HG03108 (cell line): ENCODE results near the gene RNH1.
A peak's percentile ranks its signal among the peaks of the same experiment; 100 is the strongest.

Experiments
- ATAC-seq: cut with Tn5 transposase; IDR thresholded peaks from one replicate; pipeline ENCODE4 v1.9.1; 2021; ENCODE audit warnings: moderate library complexity; ENCODE audit not compliant: unreplicated experiment

Gene RNH1

DNA sequence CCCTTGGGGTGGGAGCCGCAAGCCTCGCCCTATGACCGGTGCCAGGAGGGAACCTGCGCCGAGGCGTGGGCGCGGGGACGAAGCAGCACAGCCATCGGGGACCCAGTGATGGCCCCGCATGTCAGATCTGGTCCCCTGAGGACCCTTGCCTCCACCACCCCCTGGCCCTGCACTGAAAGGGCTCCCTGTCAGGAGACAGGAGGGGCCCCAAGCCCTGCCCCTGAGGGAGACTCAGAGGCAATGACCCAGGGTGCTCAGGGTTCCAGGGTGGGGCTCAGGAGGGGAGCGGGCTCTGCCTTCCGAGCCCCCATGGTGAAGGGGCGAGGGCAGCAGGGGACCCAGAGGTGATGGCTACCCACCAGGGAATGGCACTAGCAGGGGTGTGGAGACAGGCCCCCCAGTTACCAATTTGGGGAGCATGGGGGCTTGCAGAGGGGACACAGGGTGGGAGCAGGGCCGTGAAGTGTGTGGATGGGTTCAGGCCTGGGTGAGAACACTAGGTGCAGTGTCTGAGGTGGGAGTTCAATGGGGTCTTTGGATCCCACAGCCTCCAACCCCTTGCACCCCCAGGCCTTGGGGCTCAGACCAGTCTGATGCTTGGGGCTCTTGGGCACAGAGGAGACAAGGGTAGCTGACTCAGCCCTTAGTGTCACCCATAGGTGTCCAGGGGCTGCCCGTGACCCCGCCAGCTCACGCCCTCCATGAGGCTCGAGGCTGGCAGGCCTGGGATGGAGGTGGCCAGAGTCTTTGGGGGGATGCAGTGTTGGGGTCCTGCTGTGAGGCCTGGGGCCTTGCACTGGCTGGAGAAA lies 30.8 kb upstream of the RNH1 start:
- no peak for ATAC-seq

DNA sequence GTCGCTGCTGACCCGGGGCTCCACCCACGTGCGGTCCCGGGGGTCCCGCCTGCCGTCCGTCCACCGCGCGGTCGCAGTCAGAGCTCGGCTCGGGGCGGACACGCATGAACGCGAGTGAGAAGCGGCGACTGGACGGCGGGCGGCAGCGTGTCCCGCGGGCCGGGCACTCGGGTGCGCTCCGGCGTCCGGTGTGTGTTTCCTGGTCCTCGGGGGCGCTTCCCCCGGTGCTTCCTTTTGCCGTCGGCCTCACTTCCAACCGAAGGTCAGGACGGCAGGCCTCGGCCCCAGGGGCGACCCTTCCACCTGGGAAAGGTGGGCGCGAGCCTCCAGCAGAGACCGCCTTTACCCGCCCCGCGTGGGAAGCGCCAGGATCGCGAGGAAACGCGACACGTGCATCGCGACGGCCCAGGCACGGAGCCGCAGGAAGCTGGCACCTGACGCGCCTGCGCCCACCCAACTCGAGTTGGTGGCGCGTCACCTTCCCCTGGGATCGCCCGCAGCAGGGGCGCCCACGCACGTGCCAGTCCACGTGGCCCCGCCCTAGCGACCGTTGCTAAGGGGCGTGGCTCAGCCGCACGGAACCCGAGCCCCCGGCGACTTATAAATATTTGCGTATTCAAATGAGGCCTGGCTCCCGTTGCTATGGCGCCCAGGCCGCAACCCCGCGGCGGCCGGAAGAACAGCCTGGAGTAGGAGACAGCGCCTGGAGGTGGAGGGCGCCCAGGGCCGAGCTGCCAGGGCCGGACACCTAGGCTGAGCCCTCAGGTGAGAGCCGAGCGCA lies 30.0 kb upstream of the RNH1 start, which contains the start of gene LRRC56:
LRRC56 (plus strand) TSS at position 687 of the 781 bp plus-strand sequence. CDS start 3,158 bp downstream, outside the sequence.
- ATAC-seq = peak; percentile 35

GRCh38 chr11:535519-536454 lies 28.7 kb upstream of the RNH1 start, which contains the start of gene HRAS:
TSS of gene HRAS (minus strand) at chr11:535576.
- ATAC-seq = peak; percentile 72

- no peak for ATAC-seq
Measured at GRCh38 chr11:535210-535518, 28.1 kb upstream of the RNH1 start.

- ATAC-seq = no peak
Measured at GRCh38 chr11:534396-535209, 27.6 kb upstream of the RNH1 start.

DNA sequence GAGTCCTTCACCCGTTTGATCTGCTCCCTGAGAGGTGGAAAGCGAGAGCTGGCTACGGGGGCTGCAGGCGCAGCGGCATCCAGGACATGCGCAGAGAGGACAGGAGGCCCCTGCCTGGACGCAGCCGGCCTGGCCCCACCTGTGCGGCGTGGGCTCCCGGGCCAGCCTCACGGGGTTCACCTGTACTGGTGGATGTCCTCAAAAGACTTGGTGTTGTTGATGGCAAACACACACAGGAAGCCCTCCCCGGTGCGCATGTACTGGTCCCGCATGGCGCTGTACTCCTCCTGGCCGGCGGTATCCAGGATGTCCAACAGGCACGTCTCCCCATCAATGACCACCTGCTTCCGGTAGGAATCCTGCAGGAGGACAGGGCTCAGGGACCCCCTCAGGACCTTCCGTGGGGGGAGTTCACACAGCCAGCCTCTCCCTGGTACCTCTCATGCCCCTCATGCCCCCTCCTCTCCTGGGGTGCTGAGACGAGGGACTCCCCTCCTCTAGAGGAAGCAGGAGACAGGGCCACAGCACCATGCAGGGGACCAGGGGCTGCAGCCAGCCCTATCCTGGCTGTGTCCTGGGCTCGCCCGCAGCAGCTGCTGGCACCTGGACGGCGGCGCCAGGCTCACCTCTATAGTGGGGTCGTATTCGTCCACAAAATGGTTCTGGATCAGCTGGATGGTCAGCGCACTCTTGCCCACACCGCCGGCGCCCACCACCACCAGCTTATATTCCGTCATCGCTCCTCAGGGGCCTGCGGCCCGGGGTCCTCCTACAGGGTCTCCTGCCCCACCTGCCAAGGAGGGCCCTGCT lies 26.7 kb upstream of the RNH1 start:
- no peak for ATAC-seq

GRCh38 chr11:532986-533585 lies 26.0 kb upstream of the RNH1 start:
- no peak for ATAC-seq

GRCh38 chr11:532527-532985 lies 25.5 kb upstream of the RNH1 start:
- ATAC-seq = no peak

- no peak for ATAC-seq
Measured at GRCh38 chr11:531919-532526, 25.0 kb upstream of the RNH1 start.

DNA sequence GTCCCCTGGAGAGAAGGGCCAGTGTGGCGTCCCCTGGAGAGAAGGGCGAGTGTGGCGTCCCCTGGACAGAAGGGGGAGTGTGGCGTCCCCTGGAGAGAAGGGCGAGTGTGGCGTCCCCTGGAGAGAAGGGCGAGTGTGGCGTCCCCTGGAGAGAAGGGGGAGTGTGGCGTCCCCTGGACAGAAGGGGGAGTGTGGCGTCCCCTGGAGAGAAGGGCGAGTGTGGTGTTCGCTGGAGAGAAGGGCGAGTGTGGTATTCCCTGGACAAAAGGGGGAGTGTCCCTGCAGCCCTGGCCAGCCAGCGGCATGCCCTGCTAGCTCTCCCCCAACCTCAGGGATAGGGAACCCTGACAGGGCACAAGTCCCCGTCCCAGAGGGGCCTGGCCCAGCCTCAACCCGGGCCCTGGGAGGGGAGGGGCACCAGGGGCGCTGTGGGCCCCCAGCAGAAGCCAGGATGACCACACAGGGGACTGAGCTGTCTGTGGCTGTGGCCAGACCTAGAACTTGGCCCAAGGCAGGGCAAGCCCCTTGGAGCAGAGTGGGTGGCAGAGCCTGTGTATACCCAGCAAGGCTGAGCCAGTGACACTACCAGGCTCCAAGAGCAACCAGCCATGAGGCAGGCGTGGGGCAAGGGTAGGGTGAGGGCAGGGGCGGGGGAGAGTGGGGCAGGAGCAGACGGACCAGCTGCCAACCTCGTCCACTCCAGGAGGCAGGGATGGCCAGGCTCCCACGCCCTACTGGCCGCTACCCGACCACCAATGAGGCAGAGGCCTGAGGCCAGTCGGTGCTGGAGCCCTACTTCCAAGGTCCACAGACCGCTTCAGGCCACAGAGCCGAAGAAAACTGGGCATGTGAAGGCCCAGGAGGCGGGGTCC lies 24.2 kb upstream of the RNH1 start:
- ATAC-seq = no peak

DNA sequence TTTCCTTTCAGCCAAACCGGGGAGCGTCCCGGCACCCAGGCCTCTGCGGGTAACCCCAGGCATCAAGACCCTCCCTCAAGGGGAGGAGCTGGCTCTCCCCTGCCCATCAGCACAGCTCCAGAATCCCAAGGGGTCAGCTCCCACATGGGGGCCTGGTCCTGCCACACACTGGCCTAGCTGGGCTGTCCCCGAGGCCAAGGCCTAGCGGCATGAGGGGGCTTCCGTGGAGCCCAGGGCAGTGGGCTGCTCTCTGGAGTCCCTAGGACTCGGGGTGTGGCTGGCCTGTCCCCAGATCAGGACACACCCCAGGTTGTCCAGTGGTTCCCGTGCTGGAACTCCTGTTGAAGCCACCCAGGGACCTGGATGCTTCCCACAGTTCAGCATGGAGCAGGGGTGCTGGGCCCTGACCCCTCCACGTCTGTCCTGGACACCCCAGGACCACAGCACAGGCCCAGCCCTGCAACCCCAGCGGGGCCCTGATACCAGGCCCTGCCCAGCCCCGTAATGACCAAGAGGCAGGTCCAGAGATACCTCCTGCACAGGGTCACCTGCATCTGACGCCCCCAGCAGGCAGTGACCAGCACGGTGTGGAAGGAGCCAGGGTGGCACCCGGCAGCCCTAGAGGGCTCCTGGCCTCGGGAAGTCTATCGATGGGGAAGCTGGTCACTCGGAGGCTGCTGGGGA lies 22.8 kb upstream of the RNH1 start:
- no peak for ATAC-seq

DNA sequence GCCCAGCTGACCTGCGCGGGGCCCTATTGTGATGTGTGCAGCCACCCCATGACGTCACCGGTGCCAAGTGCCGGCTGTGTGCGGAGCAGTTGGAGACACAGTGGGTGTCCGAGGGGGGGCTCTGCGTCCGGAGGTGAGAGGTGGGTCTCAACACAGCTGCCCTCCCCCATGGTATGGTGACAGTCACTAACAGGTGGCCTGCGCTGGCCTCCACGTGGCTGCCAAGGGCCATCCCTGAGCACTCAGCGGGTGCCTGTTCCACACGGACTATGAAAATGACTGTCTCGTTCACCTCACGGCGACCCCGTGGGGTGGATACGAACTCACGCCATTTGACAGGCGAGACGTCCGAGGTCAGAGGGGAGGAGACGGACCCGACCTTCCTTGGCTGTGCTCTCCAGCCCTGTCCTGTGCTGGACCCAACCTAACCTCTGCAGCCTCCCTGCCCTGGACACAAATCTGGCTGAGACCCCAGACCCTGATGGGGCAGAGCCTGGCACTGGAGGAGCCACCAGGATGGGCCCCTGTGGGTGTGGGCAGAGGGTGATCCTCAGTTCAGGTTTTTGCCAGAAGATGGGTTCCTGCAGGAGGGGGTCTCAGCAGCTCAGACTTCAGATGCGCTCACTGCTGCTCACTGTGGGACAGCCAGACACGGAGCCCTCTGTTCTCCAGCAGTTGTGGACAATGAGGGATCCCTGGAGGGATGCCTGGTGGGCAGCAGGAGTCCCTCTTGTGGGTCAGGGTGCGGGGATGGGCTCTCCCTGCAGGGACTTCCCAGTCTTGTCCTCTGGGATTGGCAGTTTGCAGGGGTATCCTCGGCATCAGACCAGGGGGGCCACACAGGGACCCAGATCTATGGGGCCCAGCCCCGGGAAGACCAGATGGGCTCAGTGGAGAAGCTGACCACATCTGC lies 22.0 kb upstream of the RNH1 start:
- no peak for ATAC-seq

DNA sequence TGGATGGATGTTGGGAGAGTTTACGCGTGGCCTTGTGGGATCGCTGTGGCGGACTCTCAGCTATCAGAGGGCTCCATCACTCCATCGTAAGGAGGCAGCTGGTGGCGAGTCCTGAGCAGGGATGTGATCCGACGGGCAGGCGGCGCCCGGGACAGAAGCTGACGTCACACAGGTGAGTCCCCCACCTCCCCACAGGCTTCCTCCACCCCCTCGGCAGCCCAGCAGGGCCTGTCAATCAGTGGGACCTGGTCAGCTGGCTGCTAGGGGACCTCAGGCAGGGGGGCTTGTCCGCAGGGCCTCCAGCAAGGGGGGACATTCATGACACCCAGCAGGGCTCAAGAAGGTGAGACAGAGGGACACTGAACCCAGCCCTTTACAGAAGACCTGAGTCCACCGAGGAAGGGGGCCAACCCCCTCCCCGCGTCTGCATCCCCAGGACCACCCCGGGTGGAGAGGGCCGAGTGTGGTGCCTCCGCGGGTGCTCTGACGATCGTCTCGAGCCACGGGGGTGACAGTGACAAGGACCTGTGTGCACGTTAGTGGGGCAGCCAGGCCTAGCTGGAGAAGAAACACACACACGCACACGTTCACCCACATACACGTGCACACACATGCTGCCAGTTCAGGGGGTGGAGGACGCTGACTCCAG lies 21.2 kb upstream of the RNH1 start:
- no peak for ATAC-seq

DNA sequence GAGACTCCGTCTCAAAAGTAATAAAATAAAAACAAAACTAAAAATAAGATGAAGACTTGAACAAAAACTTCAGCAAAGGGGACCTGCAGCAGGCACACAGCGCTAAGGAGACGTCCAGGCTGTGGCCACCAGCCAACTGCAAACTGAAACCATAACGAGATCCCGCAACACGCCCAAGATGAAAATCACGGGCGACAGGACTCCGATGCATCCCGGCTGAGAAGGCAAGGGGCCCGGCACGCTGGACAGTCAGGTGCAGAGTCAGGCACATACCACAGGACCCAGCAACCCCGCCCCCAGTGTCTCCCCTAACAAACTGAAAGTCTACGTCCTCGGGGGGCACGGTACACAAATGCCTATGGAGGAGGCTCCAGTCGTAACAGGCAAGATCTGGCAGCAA lies 19.1 kb upstream of the RNH1 start:
- ATAC-seq = no peak

GRCh38 chr11:521177-521688 lies 14.2 kb upstream of the RNH1 start:
- ATAC-seq = no peak
